ENCODE measurements around the gene RBM19.

- TF ChIP-seq NFRKB (IDR thresholded peaks at IDR 0.05) (no peak), BHLHE40 (IDR thresholded peaks at IDR 0.05; ENCODE audit: borderline replicate concordance) (no peak), ELF4 (IDR thresholded peaks at IDR 0.05) (no peak), LEF1 (IDR thresholded peaks at IDR 0.05; ENCODE audit: borderline replicate concordance) (no peak), FOXA1 (IDR thresholded peaks at IDR 0.05) (no peak), HDGF (IDR thresholded peaks at IDR 0.05; ENCODE audit: borderline replicate concordance) (no peak), FOXM1 (IDR thresholded peaks at IDR 0.05; ENCODE audit: borderline replicate concordance) (no peak), ZNF384 (IDR thresholded peaks at IDR 0.05) (no peak), SP1 (IDR thresholded peaks at IDR 0.05) (no peak), SUZ12 (IDR thresholded peaks at IDR 0.05) (no peak), TARDBP (IDR thresholded peaks at IDR 0.05) (no peak), CTBP1 (IDR thresholded peaks at IDR 0.05; ENCODE audit: borderline replicate concordance) (no peak), L3MBTL2 (conservative IDR thresholded peaks at IDR 0.05) (no peak), ARNT (IDR thresholded peaks at IDR 0.05) (no peak)
Observed at GRCh38 chr12:113825705-113826104, 140.4 kb downstream of the RBM19 start.
